Mesothelial cell of epicardium (in vitro differentiated cells): ENCODE data around the gene PRDM16. TPM values are rescaled to one million over a fixed set of nuclear protein-coding genes. Genes with fewer than 3 reads are reported as not detected.

ENCODE experiments used
- DNase-seq, 2 experiments: peaks; one replicate each; pipeline ENCODE4 v3.0.0; 2021; ENCODE audit warnings: low spot score in 2 of 2; ENCODE audit not compliant: unreplicated experiment in 2 of 2
- H3K27ac Mint-ChIP-seq: 2 replicates; pipeline ENCODE4 v1.8.0; 2021; ENCODE audit warnings: mixed read lengths
- H3K27me3 Mint-ChIP-seq: 2 replicates; pipeline ENCODE4 v1.8.0; 2021; ENCODE audit warnings: low read depth, mixed read lengths
- H3K36me3 Mint-ChIP-seq: 2 replicates; pipeline ENCODE4 v1.8.0; 2021; ENCODE audit warnings: mixed read lengths
- H3K4me1 Mint-ChIP-seq: 2 replicates; pipeline ENCODE4 v1.8.0; 2021; ENCODE audit warnings: mixed read lengths
- H3K4me3 Mint-ChIP-seq: 2 replicates; pipeline ENCODE4 v1.8.0; 2021; ENCODE audit warnings: mild to moderate bottlenecking, moderate library complexity, mixed read lengths
- H3K9me3 Mint-ChIP-seq: 2 replicates; pipeline ENCODE4 v1.8.0; 2021; ENCODE audit warnings: mixed read lengths
- total RNA-seq: library from RNA; stranded (reverse); gene quantifications from 3 replicates; pipeline ENCODE4 v1.2.1, GENCODE V29; 2021
- TF ChIP-seq, protein P1 (sequence below): fragments of 200-600 bp; sonication (generic); IDR thresholded peaks from one replicate; pipeline ENCODE4 v1.5.0; 2021; ENCODE audit warnings: antibody characterized with exemption; ENCODE audit not compliant: unreplicated experiment

The PRDM16 gene
- total RNA-seq, 1 donor from 2014 or later = 1.4 TPM

DNA sequence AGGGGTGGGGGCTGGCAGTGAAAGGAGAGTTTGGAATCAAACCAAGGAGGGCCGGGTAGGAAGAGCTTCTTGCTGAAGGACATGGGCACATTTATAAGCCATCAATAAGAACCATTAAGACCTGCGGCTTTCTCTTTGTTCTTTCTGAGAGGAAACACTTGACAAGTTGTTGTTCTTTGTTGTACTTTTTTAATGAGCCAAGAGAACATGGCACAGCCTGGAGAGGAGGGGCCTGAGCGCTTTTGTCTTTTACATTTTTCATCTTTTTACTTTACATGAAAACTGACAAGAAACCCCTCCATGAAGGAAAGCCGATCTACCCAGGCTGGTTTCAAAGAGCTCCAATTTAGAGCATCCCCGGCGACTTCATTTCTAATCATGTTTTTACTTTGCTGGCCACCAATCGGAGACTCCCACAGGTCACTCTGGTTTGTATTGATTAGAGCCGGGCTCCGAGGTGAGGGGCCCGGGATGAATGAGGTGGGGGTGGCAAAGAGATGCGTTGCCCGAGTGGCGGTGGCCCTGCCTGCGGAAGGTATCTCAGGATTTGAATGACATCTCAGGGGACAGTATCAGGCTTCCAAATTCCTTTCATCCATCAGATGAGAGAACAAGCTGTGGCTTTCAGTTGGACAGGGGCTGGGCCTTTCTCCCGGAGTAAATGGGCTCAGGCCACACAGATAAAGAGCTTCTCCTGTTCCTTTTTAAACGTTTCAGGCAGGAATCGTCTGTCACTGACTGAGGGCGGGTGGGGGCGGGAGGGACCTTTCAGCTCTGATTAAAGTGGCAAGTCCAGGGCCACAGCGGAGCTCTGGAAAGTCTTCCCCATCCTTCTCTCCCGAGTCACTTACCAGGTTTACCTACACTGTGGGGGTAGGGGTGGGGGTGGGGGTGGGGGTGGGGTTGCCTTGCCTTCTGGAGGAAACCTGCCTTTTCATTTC is 246.7 kb downstream of the PRDM16 start:
- Mint-ChIP-seq H3K27ac (peak overlapping the region; percentile 34), H3K9me3 (no peaks in the 10 kb centered on the region), H3K4me1 (peaks cover 37% of the 10 kb centered on the region), H3K27me3 (peaks cover 45% of the 10 kb centered on the region), H3K4me3 (no peak overlapping the region), H3K36me3 (no peaks in the 10 kb centered on the region)
- DNase-seq = no peak
- TF ChIP-seq, protein P1, sequence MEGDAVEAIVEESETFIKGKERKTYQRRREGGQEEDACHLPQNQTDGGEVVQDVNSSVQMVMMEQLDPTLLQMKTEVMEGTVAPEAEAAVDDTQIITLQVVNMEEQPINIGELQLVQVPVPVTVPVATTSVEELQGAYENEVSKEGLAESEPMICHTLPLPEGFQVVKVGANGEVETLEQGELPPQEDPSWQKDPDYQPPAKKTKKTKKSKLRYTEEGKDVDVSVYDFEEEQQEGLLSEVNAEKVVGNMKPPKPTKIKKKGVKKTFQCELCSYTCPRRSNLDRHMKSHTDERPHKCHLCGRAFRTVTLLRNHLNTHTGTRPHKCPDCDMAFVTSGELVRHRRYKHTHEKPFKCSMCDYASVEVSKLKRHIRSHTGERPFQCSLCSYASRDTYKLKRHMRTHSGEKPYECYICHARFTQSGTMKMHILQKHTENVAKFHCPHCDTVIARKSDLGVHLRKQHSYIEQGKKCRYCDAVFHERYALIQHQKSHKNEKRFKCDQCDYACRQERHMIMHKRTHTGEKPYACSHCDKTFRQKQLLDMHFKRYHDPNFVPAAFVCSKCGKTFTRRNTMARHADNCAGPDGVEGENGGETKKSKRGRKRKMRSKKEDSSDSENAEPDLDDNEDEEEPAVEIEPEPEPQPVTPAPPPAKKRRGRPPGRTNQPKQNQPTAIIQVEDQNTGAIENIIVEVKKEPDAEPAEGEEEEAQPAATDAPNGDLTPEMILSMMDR = no peak

DNA sequence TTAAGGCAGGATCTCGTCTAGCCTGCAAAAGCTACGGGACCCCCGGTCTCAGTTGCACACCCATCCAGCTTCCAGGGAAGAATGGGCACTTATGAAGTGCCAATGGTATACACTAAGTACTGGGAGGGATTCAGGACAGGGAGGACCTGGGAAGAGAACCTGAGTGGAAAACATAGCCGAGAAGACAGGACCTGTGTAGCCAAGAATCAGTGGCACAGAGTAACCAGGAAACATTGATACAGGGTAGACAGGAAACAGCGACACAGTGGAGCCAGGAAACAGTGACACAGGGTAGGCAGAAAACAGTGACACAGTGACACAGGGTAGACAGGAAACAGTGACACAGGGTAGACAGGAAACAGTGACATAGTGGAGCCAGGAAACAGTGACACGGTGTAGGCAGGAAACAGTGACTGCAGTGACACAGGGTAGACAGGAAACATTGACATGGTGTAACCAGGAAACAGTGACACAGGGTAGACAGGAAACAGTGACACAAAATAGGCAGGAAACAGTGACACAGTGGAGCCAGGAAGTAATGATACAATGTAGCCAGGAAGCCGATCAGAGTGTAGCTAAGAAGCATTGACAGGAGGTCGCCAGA is 247.4 kb downstream of the PRDM16 start:
- H3K36me3 Mint-ChIP-seq = no peaks in the 10 kb centered on the region
- no peaks in the 10 kb centered on the region for H3K9me3 Mint-ChIP-seq
- TF ChIP-seq, protein P1 = no peak
- H3K4me1 Mint-ChIP-seq = peaks cover 36% of the 10 kb centered on the region
- peaks cover 39% of the 10 kb centered on the region for H3K27me3 Mint-ChIP-seq
- no peak overlapping the region for H3K27ac Mint-ChIP-seq
- DNase-seq = no peak
- no peak overlapping the region for H3K4me3 Mint-ChIP-seq

DNA sequence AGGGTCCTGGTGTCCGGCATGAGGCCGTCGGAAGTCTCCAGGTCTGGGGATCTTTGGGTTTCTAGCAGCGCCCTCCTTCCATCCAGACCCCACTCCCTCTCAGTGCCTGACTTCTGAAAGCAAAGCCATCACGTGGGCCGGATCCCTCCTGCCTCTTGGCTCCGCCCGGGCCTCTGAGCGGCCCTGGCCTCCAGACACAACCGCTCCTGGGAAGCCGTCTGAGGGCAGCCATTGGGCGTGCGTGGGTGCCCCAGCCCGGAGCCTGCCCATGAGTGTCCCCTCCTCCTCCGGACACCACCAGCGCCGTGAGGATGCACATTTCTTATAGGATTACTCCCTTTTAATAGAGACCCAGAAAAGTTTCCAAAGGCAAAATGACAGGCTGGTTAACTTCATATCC is 248.5 kb downstream of the PRDM16 start:
- TF ChIP-seq, protein P1 = no peak
- Mint-ChIP-seq H3K4me3 (no peak overlapping the region), H3K36me3 (no peaks in the 10 kb centered on the region), H3K27me3 (peaks cover 37% of the 10 kb centered on the region), H3K27ac (no peak overlapping the region), H3K4me1 (peaks cover 36% of the 10 kb centered on the region), H3K9me3 (no peaks in the 10 kb centered on the region)
- DNase-seq = no peak

DNA sequence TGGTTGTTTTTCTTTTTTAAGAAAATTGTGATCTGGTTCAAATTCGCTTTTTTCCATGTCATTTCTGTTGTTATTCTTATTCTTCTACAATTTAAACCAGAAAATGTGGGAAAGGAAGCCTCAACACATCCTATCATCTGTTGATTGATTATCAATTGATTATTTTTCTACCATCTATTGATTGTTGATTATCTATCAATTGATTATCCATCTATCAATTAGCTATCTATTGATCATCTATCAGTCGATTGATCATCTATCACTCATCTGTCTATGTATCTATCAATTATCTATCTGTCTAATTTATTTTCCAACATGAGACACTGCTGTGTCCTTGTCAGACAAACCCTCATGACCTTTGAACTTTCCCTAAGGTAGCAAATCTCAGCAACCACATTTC is 249.3 kb downstream of the PRDM16 start:
- Mint-ChIP-seq H3K4me3 (no peak overlapping the region), H3K27ac (no peak overlapping the region), H3K4me1 (peaks cover 35% of the 10 kb centered on the region)

DNA sequence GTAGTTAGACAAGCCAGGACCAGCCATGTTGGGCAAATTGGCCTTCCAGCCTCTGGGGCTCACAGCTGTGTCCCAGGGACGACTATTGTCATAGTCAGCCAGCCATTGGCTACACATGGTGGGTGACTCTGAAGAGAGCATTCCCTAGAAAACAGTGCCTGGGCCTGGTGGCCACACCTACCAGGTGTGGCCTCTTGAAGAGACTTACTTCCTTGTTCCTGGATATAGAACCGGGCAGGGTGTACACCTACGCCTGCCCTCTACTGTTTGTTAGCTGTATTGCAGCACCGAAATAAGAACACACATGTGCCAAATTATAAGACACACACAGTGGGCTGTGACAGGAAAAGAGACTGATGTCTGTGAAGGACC is 250.9 kb downstream of the PRDM16 start:
- peaks cover 23% of the 10 kb centered on the region for H3K4me1 Mint-ChIP-seq
- DNase-seq = no peak
- no peaks in the 10 kb centered on the region for H3K9me3 Mint-ChIP-seq
- no peaks in the 10 kb centered on the region for H3K36me3 Mint-ChIP-seq
- TF ChIP-seq, protein P1 = peak; percentile 71
- no peak overlapping the region for H3K27ac Mint-ChIP-seq
- no peak overlapping the region for H3K4me3 Mint-ChIP-seq
- peaks cover 30% of the 10 kb centered on the region for H3K27me3 Mint-ChIP-seq

More for the DNA sequence above, 249.3 kb downstream of the PRDM16 start:
- DNase-seq = no peak
- peaks cover 37% of the 10 kb centered on the region for H3K27me3 Mint-ChIP-seq
- TF ChIP-seq, protein P1 = no peak
- no peaks in the 10 kb centered on the region for H3K36me3 Mint-ChIP-seq
- H3K9me3 Mint-ChIP-seq = no peaks in the 10 kb centered on the region
